CMK (cell line): Measurements from ENCODE around the gene OAS1.
A peak's percentile ranks its signal among the peaks of the same experiment; 100 is the strongest.
"Not testable (repeated sequence)": the region's sequence is repeated elsewhere in the genome, so short reads cannot be mapped to it uniquely, and the experiment has no call there.

Experiments
- DNase-seq: peaks from one replicate; pipeline ENCODE4 v3.0.0-alpha.2; 2010; ENCODE audit warnings: low read depth

The OAS1 gene

GRCh38 chr12:112937741-112938719 lies 31.3 kb downstream of the OAS1 start, which contains the start of gene OAS3:
Gene OAS3 (plus strand): TSS chr12:112938474. CDS start chr12:112938531, 57 bp downstream.
- DNase-seq = peak; percentile 63

- DNase-seq = no peak
Measured at GRCh38 chr12:112938751-112939150, 32.0 kb downstream of the OAS1 start.

- DNase-seq = no peak
Measured at GRCh38 chr12:112939761-112940381, 33.1 kb downstream of the OAS1 start.

- DNase-seq = no peak
Measured at GRCh38 chr12:112941528-112942335, 35.0 kb downstream of the OAS1 start.

GRCh38 chr12:112942572-112942971 lies 35.8 kb downstream of the OAS1 start:
- no peak for DNase-seq

GRCh38 chr12:112944024-112944690 lies 37.4 kb downstream of the OAS1 start:
- DNase-seq = no peak

GRCh38 chr12:112945515-112945914 lies 38.8 kb downstream of the OAS1 start:
- no peak for DNase-seq

GRCh38 chr12:112946236-112947000 lies 39.7 kb downstream of the OAS1 start:
- DNase-seq = no peak

GRCh38 chr12:112947314-112947713 lies 40.6 kb downstream of the OAS1 start:
- DNase-seq = no peak

GRCh38 chr12:112947761-112948160 lies 41.0 kb downstream of the OAS1 start:
- no peak for DNase-seq

GRCh38 chr12:112948806-112949205 lies 42.0 kb downstream of the OAS1 start:
- DNase-seq = no peak

GRCh38 chr12:112950701-112951100 lies 43.9 kb downstream of the OAS1 start:
- DNase-seq = no peak

- not testable (repeated sequence) for DNase-seq
Measured at GRCh38 chr12:112957125-112957524, 50.4 kb downstream of the OAS1 start.

- DNase-seq = no peak
Measured at GRCh38 chr12:112961074-112961473, 54.3 kb downstream of the OAS1 start.

- no peak for DNase-seq
Measured at GRCh38 chr12:112961536-112961935, 54.8 kb downstream of the OAS1 start.

- DNase-seq = no peak
Measured at GRCh38 chr12:112962561-112962960, 55.8 kb downstream of the OAS1 start.

- DNase-seq = no peak
Measured at GRCh38 chr12:112963227-112963861, 56.6 kb downstream of the OAS1 start.

- DNase-seq = no peak
Measured at GRCh38 chr12:112964067-112964670, 57.4 kb downstream of the OAS1 start.

GRCh38 chr12:112964915-112965314 lies 58.2 kb downstream of the OAS1 start:
- DNase-seq = no peak

- no peak for DNase-seq
Measured at GRCh38 chr12:112965643-112966042, 58.9 kb downstream of the OAS1 start.
